GM21367 (cell line): ENCODE data around the gene ZBTB20.
"Not testable (repeated sequence)": the region's sequence is repeated elsewhere in the genome, so short reads cannot be mapped to it uniquely, and the experiment has no call there.

Source experiments
- ATAC-seq: cut with Tn5 transposase; IDR thresholded peaks from one replicate; pipeline ENCODE4 v1.9.1; 2021; ENCODE audit not compliant: unreplicated experiment

Gene ZBTB20

DNA sequence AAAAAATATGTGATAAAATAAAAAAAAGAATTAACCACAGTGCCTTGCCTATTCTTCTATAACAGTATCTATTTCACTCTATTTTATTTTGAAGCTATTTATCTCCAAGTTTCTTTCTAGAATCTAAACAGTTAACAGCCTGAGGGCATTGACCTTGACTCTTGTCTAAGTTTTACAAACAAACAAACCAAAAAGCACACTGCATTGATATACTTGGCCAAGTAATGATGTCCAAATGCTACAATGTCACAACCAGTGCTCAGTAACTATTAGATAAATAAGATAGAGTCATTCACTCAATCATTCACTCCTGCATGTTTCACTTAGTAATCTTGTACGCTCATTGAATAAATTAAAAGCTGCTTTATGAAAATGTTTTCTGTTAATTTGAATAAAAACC, 466.8 kb downstream of the ZBTB20 start:
- no peak for ATAC-seq

DNA sequence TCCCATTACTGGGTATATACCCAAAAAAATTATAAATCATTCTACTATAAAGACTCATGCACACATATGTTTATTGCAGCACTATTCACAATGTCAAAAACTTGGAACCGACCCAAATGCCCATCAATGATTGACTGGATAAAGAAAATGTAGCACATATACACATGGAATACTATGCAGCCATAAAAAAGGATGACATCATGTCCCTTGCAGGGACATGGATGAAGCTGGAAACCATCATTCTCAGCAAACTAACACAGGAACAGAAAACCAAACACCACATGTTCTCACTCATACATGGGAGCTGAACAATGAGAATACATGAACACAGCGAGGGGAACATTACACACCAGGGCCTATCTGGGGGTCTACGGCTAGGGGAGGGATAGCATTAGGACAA, 467.3 kb downstream of the ZBTB20 start:
- ATAC-seq = not testable (repeated sequence)

- ATAC-seq = no peak
Measured at GRCh38 chr3:114675104-114675503, 472.0 kb downstream of the ZBTB20 start.

GRCh38 chr3:114674036-114674435, 473.1 kb downstream of the ZBTB20 start:
- ATAC-seq = no peak

GRCh38 chr3:114673481-114673880, 473.6 kb downstream of the ZBTB20 start:
- ATAC-seq = no peak

DNA sequence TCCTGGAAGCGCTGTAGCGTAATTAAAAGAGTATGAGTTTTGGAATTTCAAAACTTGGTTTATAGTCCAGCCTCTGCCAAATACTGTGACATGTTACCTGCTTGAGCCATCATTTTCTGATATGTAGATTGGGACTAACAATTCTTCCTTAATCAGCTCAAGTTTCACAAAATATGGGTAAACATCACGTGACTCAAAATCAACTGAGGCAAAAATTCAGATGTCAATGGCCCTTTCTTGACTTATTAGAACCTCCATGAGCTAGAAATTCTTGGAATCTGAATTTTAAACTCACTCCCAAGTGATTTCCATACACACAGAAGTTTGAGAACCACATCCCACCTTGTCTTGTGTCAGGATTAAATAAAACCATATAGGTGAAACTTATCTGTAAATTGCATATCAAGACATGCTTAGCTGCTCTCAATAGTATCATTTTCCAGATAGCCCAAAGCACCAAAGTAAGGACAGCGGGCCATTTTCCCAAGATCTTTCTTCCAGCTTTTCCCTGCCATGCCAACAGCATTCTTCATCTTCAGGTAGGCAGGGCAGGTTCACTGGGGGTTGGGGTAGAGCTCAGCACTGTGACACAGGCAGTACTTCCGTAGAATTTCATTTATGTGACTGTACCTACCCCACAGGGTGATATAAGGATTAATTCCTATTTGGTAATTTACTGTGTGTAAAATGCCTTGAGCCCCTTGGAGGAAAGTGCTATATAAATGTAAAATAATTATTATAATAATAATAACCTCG, 474.2 kb downstream of the ZBTB20 start:
- no peak for ATAC-seq

GRCh38 chr3:114671741-114672510, 475.2 kb downstream of the ZBTB20 start:
- ATAC-seq = no peak

DNA sequence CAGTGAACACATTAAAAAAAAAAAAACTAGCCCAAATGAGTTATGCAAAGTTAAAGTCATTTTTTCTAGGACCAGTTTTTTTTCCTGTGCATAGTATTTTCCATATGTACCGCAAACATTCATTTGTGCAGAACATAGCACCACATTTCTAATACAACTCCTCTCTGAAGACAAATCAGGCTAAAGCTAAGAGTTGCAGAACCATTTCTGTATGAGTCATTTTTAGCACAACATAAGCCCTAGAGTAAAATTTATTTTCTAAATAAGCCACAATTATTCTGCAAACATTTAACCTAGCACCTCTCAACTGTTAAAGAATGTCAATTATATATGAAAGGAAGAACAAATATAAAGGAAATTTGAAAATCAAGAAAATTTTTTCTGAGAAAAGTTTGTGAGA, 477.5 kb downstream of the ZBTB20 start:
- ATAC-seq = no peak

DNA sequence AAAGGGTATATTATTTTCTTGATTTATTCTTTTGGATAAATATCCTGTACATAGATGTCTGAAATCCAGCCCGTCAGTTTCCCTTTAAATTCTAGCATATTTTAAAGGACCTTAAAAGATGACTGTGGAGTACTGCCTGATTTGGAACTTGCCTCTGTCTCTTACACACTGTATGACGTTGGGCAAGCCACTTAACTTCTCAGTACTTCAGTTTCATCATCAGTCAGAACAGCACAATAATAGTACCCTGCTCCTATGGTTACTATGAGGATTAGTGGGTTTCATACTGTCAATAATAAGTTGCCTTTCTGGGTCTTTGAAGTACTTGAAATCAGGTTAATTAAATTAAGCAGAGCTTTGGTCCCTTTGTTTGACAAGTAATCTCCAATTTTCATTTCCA, 479.0 kb downstream of the ZBTB20 start:
- ATAC-seq = no peak

DNA sequence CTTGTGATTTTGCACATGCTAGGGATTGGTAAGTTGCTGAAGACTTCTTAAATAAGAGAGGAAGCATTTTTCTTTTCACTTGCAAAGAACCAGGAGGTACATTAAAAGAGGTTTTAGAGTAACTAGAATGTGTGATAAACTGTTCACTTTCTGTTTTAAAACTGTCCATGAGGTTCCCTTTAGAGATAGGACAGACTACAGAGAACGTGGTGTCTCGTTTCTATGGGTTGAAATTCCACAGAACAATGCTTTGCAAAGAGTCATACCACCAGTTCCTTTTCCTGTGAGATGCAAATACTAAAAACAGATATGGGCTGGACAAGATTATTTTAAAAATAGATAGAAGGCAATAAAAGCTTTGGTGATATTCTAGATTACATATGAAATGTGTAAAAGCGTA, 480.5 kb downstream of the ZBTB20 start:
- no peak for ATAC-seq

DNA sequence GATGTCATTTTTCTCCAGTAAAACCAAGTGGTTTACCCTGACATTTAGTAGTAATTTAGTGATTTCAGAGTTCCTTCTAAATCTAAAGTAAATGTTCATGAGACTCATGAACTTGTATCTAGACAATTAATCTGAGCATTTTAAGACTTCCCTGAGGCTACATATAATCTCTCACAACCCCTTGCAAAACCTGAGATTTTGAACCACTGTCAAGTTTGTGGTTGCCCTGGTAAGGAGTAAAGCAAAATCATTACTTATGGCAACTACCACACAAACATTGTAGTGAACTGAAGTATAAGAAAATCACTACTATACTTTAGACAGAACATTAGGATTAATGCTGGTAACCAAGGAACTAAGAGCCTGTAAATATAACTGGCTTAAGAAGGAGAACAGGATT, 483.1 kb downstream of the ZBTB20 start:
- ATAC-seq = no peak

DNA sequence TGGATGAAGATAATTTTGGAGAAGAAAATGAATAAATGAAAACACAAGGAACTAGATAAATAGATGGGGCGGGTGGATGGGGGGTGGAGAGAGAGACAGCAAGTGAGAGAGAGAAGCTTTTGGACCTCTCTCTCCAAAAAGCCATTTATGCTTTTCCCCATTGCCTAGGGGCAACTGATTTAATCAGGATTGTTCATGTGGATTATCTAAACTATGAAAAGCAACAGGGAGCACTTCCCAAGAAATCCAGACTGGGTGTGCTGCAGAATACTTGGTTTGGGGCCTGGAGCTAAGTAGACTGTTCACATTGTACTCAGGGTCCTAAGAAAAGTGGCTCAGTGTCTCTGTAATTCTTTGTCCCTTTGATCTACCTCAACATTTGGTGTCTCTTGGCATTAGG, 486.3 kb downstream of the ZBTB20 start:
- ATAC-seq = no peak

DNA sequence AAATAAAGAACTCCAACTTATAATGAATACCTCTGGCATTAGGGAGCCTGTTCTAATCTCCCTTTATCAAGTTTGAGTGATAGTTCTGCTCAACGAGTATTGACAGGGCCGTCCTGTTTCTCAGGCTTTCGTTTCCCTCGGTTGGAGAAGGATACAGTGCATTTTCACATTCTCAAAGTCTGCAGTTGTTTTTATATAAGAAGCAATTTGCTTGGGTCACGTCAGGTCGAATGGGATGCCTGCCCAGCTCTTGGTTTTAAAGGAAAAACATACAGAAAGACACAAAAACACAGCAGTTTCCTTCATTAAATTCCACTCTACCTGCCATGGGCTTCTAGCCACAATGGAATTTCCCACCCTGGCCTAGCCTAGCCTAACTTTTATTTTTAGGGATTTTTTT, 487.0 kb downstream of the ZBTB20 start:
- no peak for ATAC-seq

GRCh38 chr3:114659109-114660061, 487.7 kb downstream of the ZBTB20 start:
- ATAC-seq = no peak

GRCh38 chr3:114651555-114651954, 495.5 kb downstream of the ZBTB20 start:
- ATAC-seq = no peak

DNA sequence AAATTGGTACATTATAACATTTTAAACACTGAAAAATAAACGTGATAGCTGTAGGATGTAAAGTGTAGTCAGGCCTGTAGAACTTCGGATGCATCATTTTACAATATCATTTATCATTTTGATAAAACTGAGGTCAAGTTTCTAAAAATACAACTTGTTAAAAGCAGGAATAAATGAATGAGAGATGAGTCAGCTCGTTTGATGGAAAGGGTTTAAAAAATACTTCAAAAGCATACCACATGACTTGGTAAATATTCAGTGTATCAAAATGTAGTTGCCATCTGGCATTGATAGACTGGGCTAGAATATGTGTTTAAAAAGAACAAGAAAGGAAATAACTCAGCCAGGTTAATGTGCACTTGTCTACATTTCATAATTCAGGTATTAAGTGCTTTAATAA, 496.3 kb downstream of the ZBTB20 start:
- ATAC-seq = no peak

- ATAC-seq = no peak
Measured at GRCh38 chr3:114649331-114649730, 497.8 kb downstream of the ZBTB20 start.

DNA sequence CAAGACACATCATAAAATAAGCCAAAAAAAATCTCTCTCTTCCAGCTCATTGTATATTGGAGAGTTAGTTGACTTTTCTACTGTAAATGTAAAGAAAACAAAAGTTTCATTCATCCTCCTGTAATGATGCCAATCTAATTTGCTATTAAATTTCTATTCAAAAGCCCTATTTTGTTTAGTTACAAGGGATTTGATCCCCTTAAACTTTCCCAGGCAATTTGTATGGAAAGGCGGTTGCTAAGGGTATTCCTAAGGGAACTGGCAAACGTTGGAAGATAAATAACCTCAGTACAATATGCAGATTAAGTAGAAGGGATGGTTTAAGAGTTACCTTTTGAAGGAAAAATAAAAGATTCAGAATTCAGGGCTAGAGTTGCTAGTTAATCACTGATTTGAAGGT, 500.6 kb downstream of the ZBTB20 start:
- no peak for ATAC-seq

- ATAC-seq = no peak
Measured at GRCh38 chr3:114645392-114645791, 501.7 kb downstream of the ZBTB20 start.

- ATAC-seq = no peak
Measured at GRCh38 chr3:114644367-114644766, 502.7 kb downstream of the ZBTB20 start.

GRCh38 chr3:114642951-114643741, 503.9 kb downstream of the ZBTB20 start:
- no peak for ATAC-seq
